DMS114 treated with DMSO at 0.1 percent for 48 hours (cell line): ENCODE results near the gene SYNRG.

Experiments
- DNase-seq: peaks from one replicate; lab custom pipeline; 2025; ENCODE audit not compliant: unreplicated experiment; lab: John Stamatoyannopoulos, UW

SYNRG gene

DNA sequence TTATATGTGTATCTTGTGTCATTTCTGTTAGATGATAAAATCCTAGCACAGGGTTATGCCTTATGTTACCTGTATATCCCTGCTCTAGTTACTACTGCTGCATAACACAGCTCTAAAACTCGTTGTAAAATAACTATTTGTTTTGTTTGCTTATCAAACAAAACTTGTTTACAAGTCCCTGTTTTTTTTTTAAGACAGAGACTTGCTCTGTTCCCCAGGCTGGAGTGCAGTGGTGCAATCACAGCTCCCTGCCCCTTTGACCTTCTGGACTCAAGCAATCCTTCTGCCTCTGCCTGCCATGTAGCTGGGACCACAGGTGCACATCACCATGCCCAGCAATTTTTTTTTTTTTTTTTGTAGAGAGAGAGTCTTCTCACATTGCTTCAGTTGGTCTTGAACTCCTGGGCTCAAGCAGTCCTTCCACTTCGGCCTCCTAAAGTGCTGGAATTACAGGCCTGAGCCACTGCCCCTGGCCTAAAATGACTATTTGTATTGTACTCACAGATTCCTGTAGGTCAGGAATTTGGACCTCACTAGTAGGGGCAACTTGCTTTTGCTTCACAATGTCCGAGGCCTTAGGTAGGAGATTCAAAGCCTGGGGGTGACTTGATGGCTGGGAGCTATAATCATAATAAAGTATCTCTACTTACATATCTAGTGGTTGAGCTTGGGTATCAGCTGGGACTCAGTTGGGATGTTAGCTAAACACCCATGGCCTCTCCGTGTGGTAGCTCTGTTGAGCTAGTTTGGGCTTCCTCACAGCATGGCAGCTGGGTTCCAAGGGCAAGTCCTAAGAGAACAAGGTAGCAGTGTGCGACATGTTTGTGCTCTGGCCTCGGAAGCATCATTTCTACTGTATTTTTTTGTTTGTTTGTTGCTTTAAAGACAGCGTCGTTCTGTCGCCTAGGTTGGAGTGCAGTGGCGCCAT is 106.9 kb downstream of the SYNRG start:
- no peak for DNase-seq

DNA sequence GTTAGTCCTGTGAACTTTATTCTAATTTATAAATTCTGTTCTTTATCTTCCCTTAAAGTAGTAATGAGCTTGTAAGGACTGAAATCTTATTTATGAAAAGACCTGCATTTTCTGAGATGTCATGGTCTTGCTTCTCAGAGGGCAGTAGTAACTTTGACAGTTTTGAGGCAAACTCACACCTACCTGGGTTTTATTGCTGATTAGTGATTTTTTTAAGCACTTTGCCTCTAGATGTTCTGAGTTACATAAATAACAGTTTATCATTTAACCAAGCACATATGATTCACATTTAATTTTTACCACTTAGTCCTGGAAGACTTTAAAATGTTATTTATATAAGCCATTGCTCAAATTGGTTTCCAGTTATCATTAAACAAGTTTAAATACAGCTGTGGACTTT is 108.8 kb downstream of the SYNRG start:
- DNase-seq = no peak

GRCh38 chr17:37494971-37495370 is 114.2 kb downstream of the SYNRG start:
- no peak for DNase-seq

GRCh38 chr17:37494401-37494831 is 114.8 kb downstream of the SYNRG start:
- no peak for DNase-seq

- DNase-seq = no peak
Measured at GRCh38 chr17:37493249-37494027, 115.8 kb downstream of the SYNRG start.

DNA sequence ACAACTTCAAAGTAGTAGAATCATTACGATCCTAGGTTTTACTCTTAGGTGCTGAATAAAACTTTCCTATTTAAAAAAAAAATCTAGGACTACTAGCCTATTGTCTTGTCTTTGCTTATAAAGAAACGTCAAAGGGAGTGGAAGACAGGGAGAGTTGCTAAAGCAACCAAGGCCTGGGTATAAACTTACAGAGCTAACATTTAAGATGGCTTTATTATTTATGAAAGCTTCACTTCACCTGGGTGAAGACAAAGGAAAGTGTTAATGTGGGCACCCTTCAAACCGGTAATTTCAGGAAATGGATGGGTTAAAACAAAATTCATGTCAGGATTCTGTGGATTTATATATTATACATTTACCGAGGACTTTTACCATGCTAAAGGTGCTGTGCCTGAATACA is 117.1 kb downstream of the SYNRG start:
- no peak for DNase-seq

DNA sequence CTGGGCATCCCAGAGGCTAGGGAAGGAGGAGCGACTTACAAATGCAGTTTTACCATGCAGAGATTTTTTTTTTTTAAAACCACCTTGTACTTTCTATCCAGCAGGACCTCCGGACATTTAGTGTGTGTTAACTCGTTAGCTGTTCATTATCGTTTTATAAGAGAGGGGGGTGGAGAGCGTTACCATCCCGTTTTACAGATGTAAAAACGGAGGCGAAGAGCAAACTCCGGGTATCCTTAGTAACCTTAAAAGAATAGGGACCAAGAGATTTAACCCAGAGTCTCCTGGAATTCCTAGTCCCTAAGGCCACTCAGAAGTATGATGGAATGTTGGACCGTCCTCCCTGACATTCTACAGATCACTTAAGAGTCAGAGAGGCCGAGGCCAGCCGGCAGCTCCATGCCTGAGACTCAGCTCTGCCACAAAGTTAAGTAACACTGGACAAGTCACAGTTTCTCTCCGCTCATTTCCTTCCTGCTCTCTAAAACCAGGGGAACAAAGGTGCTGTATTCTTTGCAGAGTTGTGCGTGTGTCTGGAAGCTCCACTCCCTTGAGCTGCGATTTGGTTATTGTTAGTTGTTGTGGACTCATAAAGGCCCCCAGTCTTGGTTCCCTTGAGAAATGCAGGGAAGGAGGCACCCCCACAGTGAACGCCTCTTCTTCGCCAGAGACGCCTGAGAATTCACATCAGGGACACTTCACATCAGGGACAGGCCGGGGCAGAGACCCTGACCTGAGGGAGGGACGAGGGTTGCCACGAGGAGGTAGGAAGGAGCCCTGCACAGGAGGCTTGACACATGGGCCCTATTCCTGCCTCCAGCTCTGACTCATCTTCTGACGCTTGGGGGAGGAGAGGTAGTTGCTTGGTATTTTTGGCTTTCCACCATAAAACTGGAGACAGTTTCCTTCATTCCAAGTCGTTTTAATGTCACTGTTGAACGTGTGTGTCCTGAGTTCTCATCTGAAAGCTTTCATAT is 118.3 kb downstream of the SYNRG start:
- no peak for DNase-seq

GRCh38 chr17:37490022-37490587 is 119.1 kb downstream of the SYNRG start:
- DNase-seq = no peak

DNA sequence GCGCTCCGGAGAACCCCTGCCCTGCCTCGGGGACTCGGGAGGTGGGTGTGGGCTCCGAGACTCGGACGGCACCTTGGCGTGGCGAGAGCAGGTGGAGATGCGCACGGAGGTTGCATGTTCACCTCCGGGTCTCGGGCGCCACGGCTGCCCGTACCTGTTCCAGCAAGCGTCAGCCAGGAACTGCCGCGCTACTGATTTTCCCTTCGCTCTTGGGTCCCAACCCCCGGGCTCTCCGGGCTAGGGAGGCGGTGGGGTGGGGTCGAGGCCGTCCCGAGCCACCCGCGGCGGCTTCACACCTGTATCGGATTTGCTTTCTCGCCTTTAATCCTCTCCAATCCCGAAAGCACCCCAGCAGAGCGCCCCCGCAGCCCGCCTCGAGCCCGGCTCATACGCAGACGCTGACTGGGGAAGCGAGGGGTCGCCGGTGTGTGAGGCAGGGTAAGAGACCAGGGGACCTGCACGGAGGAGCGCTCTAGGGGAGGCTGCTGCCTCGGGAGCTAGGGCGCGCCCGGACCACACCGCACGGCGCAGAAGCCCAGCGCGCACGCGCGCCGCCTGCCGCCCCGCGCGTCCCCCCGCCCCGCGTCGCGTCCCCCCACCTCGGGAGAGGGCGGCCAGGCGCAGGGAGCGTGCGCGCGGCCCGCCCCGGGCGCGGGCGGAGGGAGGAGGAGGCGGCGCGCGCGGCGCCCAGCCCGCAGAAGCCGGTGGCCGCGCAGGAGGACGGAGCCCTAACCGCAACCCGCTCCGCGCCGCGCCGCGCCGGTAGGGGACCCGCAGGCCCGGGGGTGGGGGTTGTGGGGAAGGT is 119.8 kb downstream of the SYNRG start, which contains the start of gene DUSP14:
DUSP14 (plus strand) TSS at position 695 of the 805 bp plus-strand sequence. CDS start 22,382 bp downstream, outside the sequence.
- peak; percentile 27 for DNase-seq

DNA sequence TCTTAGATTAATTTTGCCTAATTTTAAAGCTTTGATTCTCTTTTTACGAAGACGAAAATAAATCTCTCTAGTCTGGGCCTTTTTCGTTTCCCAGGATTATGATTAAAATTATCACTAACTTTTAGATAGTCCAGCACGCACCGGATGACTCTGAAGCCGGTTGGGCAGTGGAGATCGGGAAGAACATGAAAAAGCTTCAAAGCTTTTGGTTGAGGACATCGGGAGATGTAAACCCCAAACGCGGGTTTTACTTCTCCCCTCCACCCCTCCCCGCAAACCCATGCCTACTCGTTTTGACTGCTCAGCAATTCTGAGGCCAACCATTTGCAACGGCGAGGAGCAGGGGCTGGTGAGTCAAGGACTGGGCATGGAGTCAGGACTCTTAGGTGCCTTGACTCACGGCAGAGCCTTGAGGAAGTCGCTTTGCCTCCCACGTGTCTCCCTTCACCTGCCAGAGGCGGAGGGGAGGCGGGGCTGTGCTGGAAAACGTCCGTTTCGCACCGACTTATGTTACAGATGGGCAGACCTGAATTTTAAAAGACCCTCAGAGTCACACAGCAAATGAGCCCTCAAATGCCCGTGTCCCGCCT is 120.5 kb downstream of the SYNRG start:
- no peak for DNase-seq

GRCh38 chr17:37488009-37488604 is 121.1 kb downstream of the SYNRG start:
- DNase-seq = no peak

GRCh38 chr17:37485938-37486570 is 123.2 kb downstream of the SYNRG start:
- DNase-seq = no peak

DNA sequence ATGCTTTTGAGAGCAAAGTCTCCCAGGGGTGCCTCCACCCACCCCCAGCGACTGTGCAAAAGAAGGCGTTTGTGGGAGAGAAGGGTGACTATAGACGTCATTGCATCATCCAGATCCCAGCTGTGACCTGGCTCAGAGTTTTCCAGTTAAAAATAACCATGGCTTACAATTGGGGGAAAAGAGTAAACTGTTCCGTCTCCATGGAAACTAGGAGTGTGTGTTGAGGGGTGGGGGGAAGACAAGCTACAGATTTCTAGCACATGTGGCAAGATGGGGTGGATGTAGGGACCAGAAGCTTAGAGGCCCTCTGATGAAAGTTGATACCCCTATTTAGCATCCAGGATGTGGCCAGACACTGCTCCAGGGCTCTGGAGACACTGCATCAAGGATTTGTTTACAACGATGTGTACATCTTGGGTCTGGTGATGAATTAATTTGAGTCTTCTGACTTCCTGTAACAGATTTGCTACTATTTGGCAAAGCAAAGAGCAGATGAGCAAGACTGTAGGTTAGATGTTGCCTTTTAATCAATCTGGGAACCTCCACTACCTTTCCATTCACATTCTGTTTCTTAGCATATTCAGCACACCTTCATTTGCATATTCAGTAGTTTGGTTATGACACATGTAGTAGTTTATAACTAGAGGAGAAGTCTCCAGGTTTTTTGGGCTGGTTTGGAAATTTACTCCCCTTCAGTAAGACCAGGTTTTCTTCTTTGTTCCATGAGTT is 125.7 kb downstream of the SYNRG start:
- no peak for DNase-seq

- DNase-seq = no peak
Measured at GRCh38 chr17:37481001-37481665, 128.1 kb downstream of the SYNRG start.

DNA sequence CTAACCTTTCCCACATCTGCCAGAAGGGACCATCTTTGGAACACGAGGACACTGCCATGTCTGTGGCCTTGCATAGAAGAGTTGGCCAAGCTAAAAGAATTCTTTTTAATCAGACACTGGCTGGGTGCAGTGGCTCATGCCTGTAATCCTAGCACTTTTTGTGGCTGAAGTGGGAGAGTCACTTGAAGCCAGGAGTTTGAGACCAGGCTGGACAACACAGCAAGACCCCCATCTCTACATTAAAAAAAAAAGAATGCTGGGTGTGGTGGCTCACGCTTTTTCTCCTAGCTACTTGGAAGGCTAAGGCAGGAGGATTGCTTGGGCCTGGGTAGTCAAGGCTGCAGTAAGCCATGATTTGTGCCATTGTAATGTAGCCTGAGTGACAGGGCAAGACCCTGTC is 128.8 kb downstream of the SYNRG start:
- DNase-seq = no peak

- DNase-seq = no peak
Measured at GRCh38 chr17:37479025-37479424, 130.2 kb downstream of the SYNRG start.

DNA sequence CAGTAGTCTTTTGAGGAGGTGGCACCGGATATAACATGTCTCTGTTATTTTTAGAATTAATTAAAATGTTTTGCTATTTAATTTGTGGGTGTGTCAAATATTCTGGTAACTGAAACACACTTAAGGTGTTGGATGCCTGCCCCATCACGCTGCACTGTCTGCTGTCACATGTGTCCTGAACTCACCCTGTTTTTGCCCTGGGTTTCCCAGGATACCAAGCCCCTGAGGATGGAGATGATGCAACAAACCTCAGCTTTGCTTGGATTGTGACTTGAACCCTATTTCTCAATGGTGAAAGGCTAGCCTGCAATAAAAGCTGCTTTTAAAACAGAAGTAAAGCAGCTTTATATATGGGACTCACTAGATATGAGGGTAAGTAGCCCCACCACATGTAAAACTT is 131.0 kb downstream of the SYNRG start:
- no peak for DNase-seq
